Fibroblast of skin of right biceps (primary cell): ENCODE data around the gene SLC2A13.
"Not testable (repeated sequence)": the region's sequence is repeated elsewhere in the genome, so short reads cannot be mapped to it uniquely, and the experiment has no call there.

Experiments
- DNase-seq: peaks from one replicate; pipeline ENCODE4 v3.0.0-alpha.2; 2013

The SLC2A13 gene

GRCh38 chr12:39920222-39920621 is 185.7 kb downstream of the SLC2A13 start:
- no peak for DNase-seq

- DNase-seq: no peak
Observed at GRCh38 chr12:39919790-39920189, 186.1 kb downstream of the SLC2A13 start.

GRCh38 chr12:39915249-39915648 is 190.6 kb downstream of the SLC2A13 start:
- no peak for DNase-seq

DNA sequence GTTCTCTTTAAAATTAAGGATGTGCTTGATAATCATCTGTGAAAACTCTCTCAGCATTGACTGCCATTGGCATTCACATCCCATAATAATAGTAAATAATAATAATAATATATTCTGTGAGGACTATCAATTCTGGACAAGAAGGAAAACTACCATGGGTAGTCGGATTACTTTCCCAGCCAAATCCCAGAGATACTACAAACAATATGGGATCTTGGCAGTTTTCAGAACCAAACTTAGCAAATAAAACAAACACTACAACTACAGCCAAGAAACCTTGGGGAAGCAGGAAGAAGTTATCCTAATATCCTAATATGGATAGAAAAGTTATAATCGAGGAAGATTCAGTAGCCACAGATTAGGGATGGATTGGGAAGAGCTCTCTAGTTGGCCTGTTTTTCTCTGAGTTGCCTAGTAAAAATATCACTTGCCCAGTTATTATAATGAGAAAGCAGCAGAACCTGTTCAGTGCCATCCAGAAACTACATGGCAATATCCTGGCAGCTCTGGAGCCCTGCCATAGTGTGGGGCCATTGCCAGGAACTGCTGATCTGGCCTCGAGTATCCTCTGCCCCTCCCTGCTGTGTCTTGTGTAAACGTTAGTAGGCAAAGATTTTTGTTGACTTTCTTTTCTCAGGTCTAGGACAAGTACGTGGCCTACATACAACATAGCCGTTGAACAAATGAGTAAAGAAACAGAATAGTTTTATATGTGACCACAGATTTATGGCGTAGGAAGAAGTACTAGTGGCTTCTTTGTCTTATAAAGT is 193.5 kb downstream of the SLC2A13 start:
- DNase-seq: no peak

GRCh38 chr12:39906237-39906636 is 199.6 kb downstream of the SLC2A13 start:
- no peak for DNase-seq

DNA sequence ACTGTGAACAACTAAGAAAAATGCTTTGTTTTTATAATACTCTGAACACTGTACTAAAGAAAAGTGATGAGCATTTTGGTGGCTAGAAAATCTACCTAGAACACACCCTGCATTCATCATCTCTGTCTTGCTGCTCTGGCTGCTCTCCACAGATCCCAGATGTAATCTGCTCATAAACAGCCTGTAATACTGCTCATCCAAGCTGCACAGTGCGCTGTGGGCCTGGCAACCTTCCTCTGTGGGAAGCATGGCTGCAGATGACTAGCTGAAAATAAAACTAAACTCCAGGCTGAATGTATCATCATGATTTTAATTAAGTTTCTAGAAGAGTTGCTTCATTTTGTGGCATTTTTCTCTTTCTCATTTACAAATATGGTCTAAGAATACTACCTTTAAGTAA is 200.7 kb downstream of the SLC2A13 start:
- DNase-seq: peak; percentile 27

DNA sequence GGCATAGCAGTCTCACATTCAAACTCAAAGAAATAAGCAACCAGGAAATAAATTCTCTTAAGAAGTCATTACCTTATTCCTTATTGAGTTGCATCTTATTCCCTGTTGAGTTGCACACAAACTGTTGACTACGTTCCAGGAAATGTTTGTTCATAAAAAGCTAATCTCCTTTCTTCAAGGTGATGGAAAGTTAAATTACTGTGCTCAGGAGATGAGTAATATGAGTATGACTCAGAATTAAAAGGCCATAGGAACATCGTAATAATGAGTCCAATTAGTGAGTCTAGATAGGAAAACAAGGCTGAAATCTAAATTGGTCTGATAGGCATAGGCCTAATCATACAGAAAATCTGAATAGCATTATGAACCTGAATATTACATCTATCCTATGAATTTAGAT is 203.1 kb downstream of the SLC2A13 start:
- no peak for DNase-seq

DNA sequence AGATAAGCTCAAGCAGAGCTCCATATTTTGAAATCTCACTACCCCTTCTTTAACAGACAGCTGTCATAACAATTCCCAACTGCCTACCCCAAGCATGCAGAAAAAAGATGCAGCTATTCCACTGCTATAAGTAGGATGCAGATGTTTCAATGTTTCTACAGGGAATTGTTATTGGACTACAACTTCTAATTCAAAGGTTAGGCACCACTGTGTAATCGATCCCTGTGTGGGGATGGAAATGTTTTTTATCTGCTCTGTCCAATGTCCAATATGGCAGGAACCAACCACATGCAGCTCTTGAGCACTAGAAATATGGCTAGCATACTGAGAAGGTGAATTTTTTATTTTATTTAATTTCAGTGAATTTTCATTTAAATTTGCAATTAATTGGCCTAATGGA is 208.6 kb downstream of the SLC2A13 start:
- no peak for DNase-seq

DNA sequence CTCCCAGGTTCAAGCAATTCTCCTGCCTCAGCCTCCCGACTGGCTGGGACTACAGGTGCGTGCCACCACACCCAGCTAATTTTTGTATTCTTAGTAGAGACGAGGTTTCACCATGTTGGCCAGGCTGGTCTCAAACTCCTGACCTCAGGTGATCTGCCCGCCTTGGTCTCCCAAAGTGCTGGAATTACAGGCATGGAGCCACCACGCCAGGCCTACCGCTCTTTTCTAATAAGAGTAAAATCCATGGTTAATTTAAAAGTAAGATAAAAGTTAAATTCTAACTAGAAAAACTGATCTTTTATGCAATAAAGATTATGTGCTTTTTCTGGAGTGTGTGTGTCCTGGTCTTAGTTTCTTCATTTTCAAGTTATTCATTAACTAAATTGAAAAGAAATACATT is 212.5 kb downstream of the SLC2A13 start:
- DNase-seq: not testable (repeated sequence)

DNA sequence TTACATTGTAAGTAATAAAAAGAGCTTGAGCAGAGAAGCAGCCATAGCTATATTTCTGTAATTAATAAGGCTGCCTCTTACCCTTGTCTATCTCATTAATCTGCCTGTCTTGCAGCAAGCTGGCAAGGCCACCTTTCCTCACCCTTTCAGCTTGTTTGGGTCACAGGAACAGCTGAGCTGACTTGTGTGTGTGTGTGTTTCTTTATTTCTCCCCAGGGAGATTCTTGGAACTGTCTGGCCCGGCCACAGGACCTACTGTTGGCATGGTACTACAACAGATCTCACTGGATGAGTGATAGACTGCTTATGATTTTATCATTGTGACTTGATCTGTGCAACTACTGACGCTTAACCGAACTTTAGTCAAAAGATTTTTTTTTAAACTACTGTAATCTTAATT is 213.7 kb downstream of the SLC2A13 start:
- no peak for DNase-seq

DNA sequence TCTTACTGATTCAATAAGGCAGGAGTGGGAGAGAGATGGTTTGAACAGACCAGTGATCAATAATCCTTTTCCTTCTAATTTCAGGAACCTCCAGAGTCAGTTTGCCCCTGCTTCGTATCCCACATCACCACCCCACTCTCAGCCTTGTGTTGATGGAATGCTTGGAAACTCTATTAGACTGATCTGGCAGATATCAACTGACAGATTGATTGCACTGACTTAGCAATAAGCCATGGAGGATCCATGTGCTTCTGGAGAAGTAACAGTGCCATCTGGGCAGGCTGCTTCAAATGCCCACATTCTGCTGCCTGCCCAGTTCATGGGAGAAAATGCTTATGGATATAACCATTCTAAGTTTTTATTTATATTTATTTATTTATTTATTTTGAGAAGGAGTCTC is 218.0 kb downstream of the SLC2A13 start:
- no peak for DNase-seq

DNA sequence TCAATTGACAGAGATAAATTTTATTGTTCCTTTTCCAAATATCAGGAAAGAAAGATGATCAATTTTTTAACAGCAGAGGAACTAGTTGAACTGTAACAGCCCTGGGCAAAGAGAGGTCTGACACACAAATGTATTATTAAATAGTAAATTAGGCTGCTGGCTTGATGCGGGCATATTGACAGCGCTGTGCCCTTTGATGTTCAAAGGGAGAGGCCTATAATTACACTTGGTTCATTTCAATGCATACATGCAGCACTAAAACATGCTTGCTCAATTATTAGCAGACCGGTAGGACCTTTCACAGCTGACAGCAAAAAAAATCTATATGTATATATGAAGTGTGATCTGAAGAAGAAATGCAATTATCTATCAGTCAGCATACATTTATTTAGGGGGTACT is 219.8 kb downstream of the SLC2A13 start:
- DNase-seq: no peak

DNA sequence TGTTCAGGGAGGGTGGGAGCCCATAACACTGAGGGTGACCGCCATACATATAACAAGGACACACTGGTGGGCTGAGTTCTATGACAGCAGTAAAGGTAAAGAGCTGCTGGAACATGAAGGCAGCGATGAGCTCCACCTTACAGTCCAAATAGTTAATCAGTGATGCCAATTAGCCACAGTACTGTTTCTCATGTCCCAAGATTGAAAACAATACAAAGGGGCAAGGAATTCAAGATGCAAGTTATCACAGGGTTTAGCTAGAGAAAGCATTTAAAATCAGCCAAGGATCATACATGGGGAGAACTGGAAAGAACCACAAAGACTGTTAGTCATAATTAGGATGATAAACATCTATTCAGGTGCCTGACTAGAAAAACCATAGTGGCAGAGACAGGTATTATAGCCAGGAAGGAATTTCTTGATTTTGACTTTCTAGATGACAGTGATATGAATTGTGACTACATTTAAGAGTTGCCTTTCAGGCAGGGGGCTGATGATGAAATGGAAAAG is 221.2 kb downstream of the SLC2A13 start:
- no peak for DNase-seq

DNA sequence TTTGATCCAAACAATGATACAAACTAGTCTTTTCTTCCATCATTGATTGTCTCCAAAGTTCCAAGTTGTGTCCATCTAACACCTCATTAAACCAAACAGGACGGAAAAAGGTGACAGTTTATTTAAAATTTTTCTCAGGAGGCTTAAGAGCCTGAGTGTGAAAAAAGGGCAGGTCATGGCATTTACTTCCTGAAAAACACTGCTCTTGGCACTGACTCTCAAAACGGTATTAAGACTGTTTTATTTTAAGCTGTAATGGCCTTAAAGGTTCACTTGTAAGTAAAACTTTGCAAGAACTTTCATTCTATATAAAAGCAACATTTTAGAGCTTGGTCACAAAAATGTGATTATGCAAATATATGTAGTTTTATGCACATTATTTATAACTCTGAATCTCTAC is 222.5 kb downstream of the SLC2A13 start:
- DNase-seq: no peak

- DNase-seq: no peak
Observed at GRCh38 chr12:39878753-39879152, 227.1 kb downstream of the SLC2A13 start.

DNA sequence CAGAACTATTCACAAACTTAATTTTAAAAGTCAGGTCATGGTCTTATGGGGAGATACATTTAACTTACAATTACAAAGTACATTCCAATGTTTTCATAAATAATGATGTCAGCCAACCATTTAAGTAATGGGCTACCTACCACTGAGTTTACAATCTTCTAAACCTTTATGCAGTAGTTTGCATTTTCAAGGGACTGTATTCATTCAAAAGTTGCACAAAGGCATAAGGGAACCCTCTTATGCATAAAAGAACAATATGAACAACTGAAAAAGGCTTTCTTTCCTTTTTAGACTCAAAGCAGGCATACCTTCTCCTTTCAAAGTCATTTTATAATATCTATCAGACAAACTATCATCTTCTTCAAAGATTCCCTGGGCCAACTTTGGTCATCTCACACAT is 230.2 kb downstream of the SLC2A13 start:
- no peak for DNase-seq

GRCh38 chr12:39874785-39875184 is 231.1 kb downstream of the SLC2A13 start:
- DNase-seq: no peak

- DNase-seq: no peak
Observed at GRCh38 chr12:39873065-39873464, 232.8 kb downstream of the SLC2A13 start.

- no peak for DNase-seq
Observed at GRCh38 chr12:39872425-39872824, 233.5 kb downstream of the SLC2A13 start.

DNA sequence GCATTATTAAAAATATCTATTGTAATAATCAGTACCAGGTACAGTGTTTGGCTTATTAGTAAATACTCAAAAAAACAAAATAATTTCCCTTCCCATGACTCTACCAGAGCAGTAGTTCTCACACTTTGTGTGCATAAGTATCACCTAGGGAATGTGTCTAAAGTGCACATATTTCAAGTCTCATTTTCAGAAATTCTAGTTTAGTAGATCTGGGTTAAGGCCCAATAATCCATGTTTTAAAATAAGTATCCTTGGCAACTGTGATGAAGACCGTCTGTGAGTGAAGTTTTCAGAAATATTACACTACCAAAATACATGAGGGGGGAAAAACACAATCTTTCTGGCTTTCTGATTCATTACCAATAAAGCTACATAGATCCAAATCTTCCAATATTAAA is 237.6 kb downstream of the SLC2A13 start:
- DNase-seq: no peak

DNA sequence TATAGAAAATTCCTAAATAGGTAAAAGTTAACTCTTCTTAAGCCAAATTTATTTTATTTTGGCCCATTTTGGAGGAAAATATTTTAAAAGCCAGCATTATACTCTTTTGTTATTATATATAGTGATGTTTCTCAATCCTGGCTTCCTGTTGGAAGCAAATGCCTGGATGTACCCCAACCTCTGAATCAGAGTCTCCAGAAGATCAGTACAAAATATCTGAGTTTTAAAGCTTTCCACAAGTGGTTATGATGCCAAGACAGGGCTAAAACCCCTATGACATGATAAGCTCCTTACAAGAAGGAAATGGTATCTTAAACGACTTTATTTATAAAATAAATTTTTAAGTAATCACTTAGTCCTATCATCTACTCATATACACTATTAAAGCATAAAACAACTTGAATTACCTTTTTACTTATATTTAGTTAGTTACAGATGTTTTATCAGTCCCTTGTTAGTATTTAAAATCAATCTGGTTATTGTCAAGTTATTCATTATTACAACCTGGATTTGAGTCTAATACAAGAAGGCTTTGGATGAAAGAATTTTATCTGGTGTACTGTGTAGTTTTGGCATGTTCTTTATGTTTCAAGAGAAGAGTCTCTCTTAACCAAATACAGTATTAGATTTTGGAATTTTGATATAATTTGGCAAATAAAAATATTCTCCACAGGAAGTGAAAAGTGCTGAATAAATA is 238.1 kb downstream of the SLC2A13 start:
- DNase-seq: no peak

GRCh38 chr12:39866135-39866534 is 239.7 kb downstream of the SLC2A13 start:
- no peak for DNase-seq

- DNase-seq: no peak
Observed at GRCh38 chr12:39860695-39861094, 245.2 kb downstream of the SLC2A13 start.

DNA sequence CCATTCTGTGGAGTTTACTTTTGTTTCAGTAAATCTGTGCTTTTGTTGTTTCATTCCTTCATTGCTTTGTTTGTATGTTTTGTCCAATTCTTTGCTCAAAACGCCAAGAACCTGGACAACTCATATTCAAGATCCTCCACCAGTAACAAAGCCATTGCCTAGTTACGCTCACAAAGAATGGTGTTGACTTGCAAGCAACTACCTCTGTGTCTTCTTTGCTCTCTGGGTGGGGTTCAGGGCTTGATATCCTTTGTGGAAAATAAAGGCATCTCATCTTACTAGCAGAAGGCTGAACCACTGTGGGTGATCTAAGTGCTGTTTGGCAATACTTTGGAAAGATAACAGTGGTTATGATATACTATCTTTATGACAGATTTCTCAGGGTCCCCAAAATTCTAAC is 252.9 kb downstream of the SLC2A13 start:
- no peak for DNase-seq

GRCh38 chr12:39852346-39852745 is 253.5 kb downstream of the SLC2A13 start:
- no peak for DNase-seq
